Trophoblast cell (in vitro differentiated cells and primary cell): Measurements from ENCODE around the gene PFKP.
A peak's percentile ranks its signal among the peaks of the same experiment; 100 is the strongest.

Experiments
- DNase-seq, 2 donors: peaks; one replicate each; pipeline ENCODE4 v3.0.0-alpha.2; 2016
- H2AFZ ChIP-seq: 2 replicates; pipeline ENCODE4 v1.6.1; 2013; ENCODE audit warnings: low read length, moderate library complexity, mild to moderate bottlenecking; ENCODE audit not compliant: insufficient read depth, poor library complexity
- H2AK5ac ChIP-seq: 2 replicates; pipeline ENCODE4 v1.6.1; 2013; ENCODE audit warnings: mild to moderate bottlenecking, low read length
- H2BK120ac ChIP-seq: 2 replicates; pipeline ENCODE4 v1.6.1; 2013; ENCODE audit warnings: low read length, mild to moderate bottlenecking, moderate library complexity; ENCODE audit not compliant: insufficient read depth, poor library complexity
- H2BK12ac ChIP-seq: 2 replicates; pipeline ENCODE4 v1.6.1; 2013; ENCODE audit warnings: mild to moderate bottlenecking, low read length, moderate library complexity
- H2BK5ac ChIP-seq: 2 replicates; pipeline ENCODE4 v1.6.1; 2013; ENCODE audit warnings: low read length, low read depth, moderate library complexity, mild to moderate bottlenecking; ENCODE audit not compliant: poor library complexity
- H3K14ac ChIP-seq: 2 replicates; pipeline ENCODE4 v1.6.1; 2013; ENCODE audit warnings: mild to moderate bottlenecking, low read length
- H3K18ac ChIP-seq: 2 replicates; pipeline ENCODE4 v1.6.1; 2013; ENCODE audit warnings: mild to moderate bottlenecking, low read length
- H3K23ac ChIP-seq: 2 replicates; pipeline ENCODE4 v1.6.1; 2013; ENCODE audit warnings: low read length
- H3K27ac ChIP-seq: 2 replicates; pipeline ENCODE4 v1.5.1; 2013; ENCODE audit warnings: low read depth, mild to moderate bottlenecking, inconsistent platforms, low read length, moderate library complexity
- H3K27me3 ChIP-seq: 2 replicates; pipeline ENCODE4 v1.6.1; 2013; ENCODE audit warnings: inconsistent platforms, mild to moderate bottlenecking, low read length, moderate library complexity; ENCODE audit not compliant: insufficient read depth
- H3K36me3 ChIP-seq, 2 experiments: 1 replicate in 1 of 2; 2 replicates in 1 of 2; pipeline ENCODE4 v1.6.1; 2013; ENCODE audit warnings: low read length in 2 of 2, mild to moderate bottlenecking in 2 of 2, moderate library complexity in 1 of 2; ENCODE audit not compliant: insufficient read depth in 2 of 2, control insufficient read depth in 1 of 2
- H3K4ac ChIP-seq: 2 replicates; pipeline ENCODE4 v1.6.1; 2013; ENCODE audit warnings: low read depth, mild to moderate bottlenecking, low read length, moderate library complexity
- H3K4me1 ChIP-seq, 2 experiments: 1 replicate in 1 of 2; 2 replicates in 1 of 2; pipeline ENCODE4 v1.6.1; 2013; ENCODE audit warnings: low read length in 2 of 2, mild to moderate bottlenecking in 2 of 2, moderate library complexity in 1 of 2; ENCODE audit not compliant: insufficient read depth in 2 of 2, control insufficient read depth in 1 of 2
- H3K4me2 ChIP-seq: 2 replicates; pipeline ENCODE4 v1.6.1; 2013; ENCODE audit warnings: inconsistent platforms, mild to moderate bottlenecking, low read length, moderate library complexity
- H3K4me3 ChIP-seq: 2 replicates; pipeline ENCODE4 v1.5.1; 2013; ENCODE audit warnings: mild to moderate bottlenecking, low read depth, low read length, inconsistent platforms
- H3K79me1 ChIP-seq: one replicate; pipeline ENCODE4 v1.6.1; 2013; ENCODE audit warnings: low read length
- H3K79me2 ChIP-seq: 2 replicates; pipeline ENCODE4 v1.6.1; 2013; ENCODE audit warnings: low read length, mild to moderate bottlenecking; ENCODE audit not compliant: control insufficient read depth, insufficient read depth, poor library complexity
- H3K9ac ChIP-seq: 2 replicates; pipeline ENCODE4 v1.6.1; 2013; ENCODE audit warnings: mild to moderate bottlenecking, low read length
- H3K9me3 ChIP-seq: 2 replicates; pipeline ENCODE4 v1.6.1; 2013; ENCODE audit warnings: low read depth, mild to moderate bottlenecking, control low read depth, inconsistent platforms, low read length; ENCODE audit not compliant: insufficient read depth
- H4K12ac ChIP-seq: 2 replicates; pipeline ENCODE4 v1.6.1; 2013; ENCODE audit warnings: low read depth, mild to moderate bottlenecking, low read length, moderate library complexity
- H4K8ac ChIP-seq: 2 replicates; pipeline ENCODE4 v1.6.1; 2013; ENCODE audit warnings: low read depth, mild to moderate bottlenecking, low read length, moderate library complexity
- H4K91ac ChIP-seq: one replicate; pipeline ENCODE4 v1.6.1; 2013; ENCODE audit warnings: low read depth, mild to moderate bottlenecking, low read length, moderate library complexity
- WGBS: extraction: QIAGEN DNeasy Blood & Tissue Kit; methylation state at CpG from one replicate; pipeline ENCODE4 v1.1.7; 2013; ENCODE audit warnings: missing lambda C conversion rate; ENCODE audit not compliant: insufficient read length, insufficient coverage; ENCODE audit errors: extremely low coverage; 5-methylcytosine and 5-hydroxymethylcytosine counted together

The PFKP gene

DNA sequence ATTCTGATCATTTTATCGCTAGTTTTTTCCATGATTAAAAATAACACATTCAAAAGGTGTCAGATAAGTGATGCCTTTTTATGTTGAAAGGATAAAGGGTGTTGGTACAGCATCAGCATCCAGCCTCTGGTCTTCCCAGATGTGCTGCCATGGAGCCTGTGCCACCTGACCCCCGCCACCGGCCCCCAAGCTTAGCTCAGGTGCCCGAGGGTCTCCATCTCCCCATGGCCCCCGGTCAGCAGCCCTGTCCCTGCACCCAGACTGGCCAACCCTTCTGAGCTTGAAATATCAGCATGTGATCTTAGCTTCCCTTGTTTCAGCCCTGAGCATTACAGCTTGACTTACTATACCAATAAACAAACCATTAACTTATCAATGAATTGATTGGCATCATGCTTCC lies 24.6 kb downstream of the PFKP start:
- no peak overlapping the region for H3K9ac ChIP-seq
- DNase-seq = no peak
- H3K23ac ChIP-seq = no peak overlapping the region
- H4K8ac ChIP-seq = peak overlapping the region; percentile 2
- H3K27me3 ChIP-seq = no peaks in the 10 kb centered on the region
- no peak overlapping the region for H2BK120ac ChIP-seq
- peaks cover 14% of the 10 kb centered on the region for H3K79me2 ChIP-seq
- no peak overlapping the region for H4K12ac ChIP-seq
- H2BK5ac ChIP-seq = peak overlapping the region; percentile 64
- no peak overlapping the region for H3K4me3 ChIP-seq
- H2BK12ac ChIP-seq = peak overlapping the region; percentile 4
- H3K4me2 ChIP-seq = no peak overlapping the region
- H3K79me1 ChIP-seq = peaks cover 37% of the 10 kb centered on the region
- H3K4ac ChIP-seq = peak overlapping the region; percentile 18
- no peak overlapping the region for H2AFZ ChIP-seq
- peak overlapping the region; percentile 53 for H3K14ac ChIP-seq
- H3K9me3 ChIP-seq = no peaks in the 10 kb centered on the region
- H2AK5ac ChIP-seq = no peak overlapping the region
- WGBS = no CpG with 5 or more reads among the region's 5 CpGs
- peak overlapping the region; percentile 29 for H4K91ac ChIP-seq
- peaks cover 41 to 49% of the 10 kb centered on the region in 2 experiments for H3K4me1 ChIP-seq
- peak overlapping the region; percentile 34 for H3K18ac ChIP-seq
- peak overlapping the region; percentile 24 for H3K27ac ChIP-seq
- peaks cover 6 to 7% of the 10 kb centered on the region in 2 experiments for H3K36me3 ChIP-seq

DNA sequence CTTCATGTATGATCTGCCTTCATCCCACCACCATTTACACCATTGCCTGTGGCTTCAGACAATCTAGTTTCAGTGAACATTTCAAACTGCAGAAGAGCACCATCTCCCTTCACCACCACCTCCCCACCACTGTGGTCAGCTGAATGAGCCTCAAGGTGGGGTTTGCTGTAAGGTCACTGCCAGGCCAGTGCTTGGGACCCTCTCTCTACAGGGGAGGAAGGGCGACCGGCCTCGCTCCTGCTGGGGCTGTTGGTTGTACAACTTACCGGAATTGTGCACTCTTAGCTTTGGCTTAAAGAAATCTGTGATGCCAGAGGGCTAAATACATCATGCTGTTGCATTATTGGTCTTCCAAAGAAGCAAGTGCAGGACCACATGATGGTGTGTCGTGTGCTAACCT lies 26.6 kb downstream of the PFKP start:
- peak overlapping the region; percentile 5 for H4K8ac ChIP-seq

DNA sequence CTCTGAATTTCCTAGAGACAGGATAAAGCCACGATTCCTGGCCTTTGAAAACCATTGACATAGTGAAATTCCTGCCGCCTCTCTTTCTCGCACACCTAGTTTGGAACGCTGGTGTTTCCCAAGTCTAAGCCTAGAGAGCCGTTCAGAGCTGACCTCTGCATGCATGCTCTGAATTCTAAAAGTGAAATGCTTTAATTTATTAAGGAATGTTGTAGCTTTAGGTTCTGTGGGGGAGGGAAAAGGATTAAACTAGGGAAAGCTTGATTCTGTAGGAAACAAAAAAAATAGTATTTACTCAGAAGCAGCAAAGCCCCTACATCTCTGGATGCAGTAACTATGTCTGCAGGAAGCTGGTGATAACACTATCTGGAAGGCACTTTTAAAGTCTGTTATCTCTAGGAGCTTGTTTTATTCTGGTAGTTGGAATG lies 27.3 kb downstream of the PFKP start:
- Histone ChIP-seq H4K12ac (no peak overlapping the region), H4K8ac (no peak overlapping the region), H3K4ac (no peak overlapping the region), H2BK12ac (peak overlapping the region; percentile 38), H3K79me2 (peaks cover 15% of the 10 kb centered on the region), H3K23ac (no peak overlapping the region), H2AK5ac (no peak overlapping the region), H3K18ac (no peak overlapping the region), H4K91ac (peak overlapping the region; percentile 53), H2AFZ (no peak overlapping the region), H3K79me1 (peaks cover 35% of the 10 kb centered on the region), H3K4me1 (peaks cover 34 to 45% of the 10 kb centered on the region in 2 experiments), H3K4me2 (no peak overlapping the region), H3K4me3 (no peak overlapping the region), H2BK5ac (peak overlapping the region; percentile 36), H3K27ac (peak overlapping the region; percentile 79), H3K27me3 (no peaks in the 10 kb centered on the region), H3K36me3 (peaks cover 12 to 19% of the 10 kb centered on the region in 2 experiments), H3K9me3 (peaks cover 3% of the 10 kb centered on the region), H3K9ac (no peak overlapping the region), H2BK120ac (peak overlapping the region; percentile 3), H3K14ac (no peak overlapping the region)
- WGBS = no CpG with 5 or more reads among the region's 5 CpGs
- peak; percentile 66 to 77 for DNase-seq

More for the DNA sequence above, 26.6 kb downstream of the PFKP start:
- peak overlapping the region; percentile 12 for H2BK120ac ChIP-seq
- H3K14ac ChIP-seq = peak overlapping the region; percentile 12
- peak overlapping the region; percentile 79 for H3K27ac ChIP-seq
- peak overlapping the region; percentile 4 for H2BK12ac ChIP-seq
- no peak overlapping the region for H4K12ac ChIP-seq
- no peak overlapping the region for H2AK5ac ChIP-seq
- peaks cover 34 to 49% of the 10 kb centered on the region in 2 experiments for H3K4me1 ChIP-seq
- H3K9ac ChIP-seq = no peak overlapping the region
- H3K9me3 ChIP-seq = peaks cover 3% of the 10 kb centered on the region
- H3K36me3 ChIP-seq = peaks cover 9 to 13% of the 10 kb centered on the region in 2 experiments
- H3K4ac ChIP-seq = peak overlapping the region; percentile 9
- no peak overlapping the region for H3K4me3 ChIP-seq
- H2AFZ ChIP-seq = no peak overlapping the region
- DNase-seq = no peak
- peak overlapping the region; percentile 57 for H4K91ac ChIP-seq
- peak overlapping the region; percentile 19 for H3K18ac ChIP-seq
- H2BK5ac ChIP-seq = peak overlapping the region; percentile 36
- peaks cover 18% of the 10 kb centered on the region for H3K79me2 ChIP-seq
- no peaks in the 10 kb centered on the region for H3K27me3 ChIP-seq
- no CpG with 5 or more reads among the region's 5 CpGs for WGBS
- H3K23ac ChIP-seq = no peak overlapping the region
- no peak overlapping the region for H3K4me2 ChIP-seq
- H3K79me1 ChIP-seq = peaks cover 37% of the 10 kb centered on the region

DNA sequence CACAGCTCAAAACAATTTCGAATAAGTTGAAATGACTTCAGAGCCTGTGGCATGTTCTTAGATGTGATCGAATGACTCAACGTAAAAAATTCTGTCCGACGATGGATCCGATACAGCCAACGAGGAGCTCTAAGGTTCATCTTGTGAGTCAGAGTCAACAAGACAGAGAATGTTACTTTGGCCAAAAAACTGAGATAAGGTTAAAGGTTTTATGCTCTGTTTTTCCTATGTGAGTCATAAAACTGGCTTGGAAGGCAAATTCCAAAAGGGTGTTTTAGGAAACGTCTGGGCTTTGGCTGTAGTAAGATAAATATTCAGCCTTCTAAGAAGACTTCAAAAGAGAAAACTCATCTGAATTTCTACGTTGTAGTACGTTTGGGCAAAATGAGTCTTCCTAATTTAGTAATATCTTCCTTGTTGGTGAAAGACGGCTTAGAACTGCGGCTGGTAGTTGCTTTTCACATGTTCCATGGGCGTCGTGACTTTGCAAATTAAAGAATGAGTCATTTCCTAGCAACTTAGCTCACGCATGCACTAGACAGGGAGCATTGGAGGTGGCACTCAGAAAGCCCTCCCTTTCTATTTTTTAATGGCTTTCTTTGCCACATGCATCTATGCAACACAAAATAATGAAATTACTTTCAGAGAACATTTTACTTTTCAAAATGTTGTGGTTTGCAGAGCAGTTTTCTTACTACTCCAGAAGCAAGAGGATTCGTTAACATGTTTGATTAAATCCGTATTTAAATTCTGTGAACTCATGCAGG lies 28.2 kb downstream of the PFKP start:
- Histone ChIP-seq H3K79me1 (peaks cover 29% of the 10 kb centered on the region), H2BK12ac (peak overlapping the region; percentile 82), H4K8ac (no peak overlapping the region), H2BK120ac (peak overlapping the region; percentile 74), H2AK5ac (no peak overlapping the region), H3K36me3 (peaks cover 18 to 29% of the 10 kb centered on the region in 2 experiments), H3K79me2 (peaks cover 15% of the 10 kb centered on the region), H3K9me3 (peaks cover 4% of the 10 kb centered on the region), H3K14ac (peak overlapping the region; percentile 78), H3K27me3 (no peaks in the 10 kb centered on the region), H2BK5ac (peak overlapping the region; percentile 89), H4K12ac (no peak overlapping the region), H3K27ac (peak overlapping the region; percentile 79), H3K9ac (no peak overlapping the region), H3K4me3 (no peak overlapping the region), H3K23ac (no peak overlapping the region), H3K4me2 (peak overlapping the region; percentile 27), H3K4me1 (peaks cover 29 to 40% of the 10 kb centered on the region in 2 experiments), H3K18ac (no peak overlapping the region), H4K91ac (peak overlapping the region; percentile 98), H2AFZ (no peak overlapping the region), H3K4ac (no peak overlapping the region)
- no CpG with 5 or more reads among the region's 17 CpGs for WGBS
- DNase-seq = peak; percentile 95 to 99
